Activated CD8-positive, alpha-beta T cell treated with anti-CD3 and anti-CD28 coated beads, Interleukin-2, amount 10 ng/mL, durations not matched to agents 7 days and 5 days (primary cell): ENCODE data around the gene ABCD1. TPM values are rescaled to one million over a fixed set of nuclear protein-coding genes. Genes with fewer than 3 reads are reported as not detected.
"Not testable (repeated sequence)": the region's sequence is repeated elsewhere in the genome, so short reads cannot be mapped to it uniquely, and the experiment has no call there.

Experiments
- ATAC-seq: fragments of 150-1000 bp; cut with Tn5 transposase; one replicate; pipeline ENCODE4 v1.10.0; 2021; ENCODE audit warnings: moderate library complexity
- CTCF ChIA-PET: fragments of 350-600 bp; sonication (Branson Sonifier 250); formaldehyde crosslinking; loops from one replicate; lab custom pipeline; 2021; ENCODE audit warnings: antibody characterized with exemption; lab: Charles Lee
- POLR2A ChIA-PET: fragments of 350-600 bp; sonication (Branson Sonifier 250); formaldehyde crosslinking; loops from one replicate; lab custom pipeline; 2021; ENCODE audit warnings: antibody characterized with exemption; lab: Charles Lee
- DNase-seq: peaks from one replicate; pipeline ENCODE4 v3.0.0-alpha.2; 2020
- H3K27ac Mint-ChIP-seq: one replicate; pipeline ENCODE4 v1.8.0; 2021; ENCODE audit warnings: mild to moderate bottlenecking, mixed read lengths
- H3K27me3 Mint-ChIP-seq: one replicate; pipeline ENCODE4 v1.8.0; 2021; ENCODE audit warnings: low read depth, mixed read lengths
- H3K36me3 Mint-ChIP-seq: one replicate; pipeline ENCODE4 v1.8.0; 2021; ENCODE audit warnings: low read depth, mixed read lengths
- H3K4me1 Mint-ChIP-seq: one replicate; pipeline ENCODE4 v1.8.0; 2021; ENCODE audit warnings: low read depth, mixed read lengths
- H3K4me3 Mint-ChIP-seq: one replicate; pipeline ENCODE4 v1.8.0; 2021; ENCODE audit warnings: mild to moderate bottlenecking, mixed read lengths
- H3K9me3 Mint-ChIP-seq: one replicate; pipeline ENCODE4 v1.8.0; 2022; ENCODE audit warnings: mixed read lengths; ENCODE audit not compliant: insufficient read depth
- total RNA-seq, 2 experiments: library from RNA; stranded (reverse); gene quantifications; one replicate each; pipeline ENCODE4 v1.2.3, GENCODE V29; 2021

ABCD1 gene
- total RNA-seq, 2 experiments from 2014 or later, result 14.6 to 15.9 TPM

DNA sequence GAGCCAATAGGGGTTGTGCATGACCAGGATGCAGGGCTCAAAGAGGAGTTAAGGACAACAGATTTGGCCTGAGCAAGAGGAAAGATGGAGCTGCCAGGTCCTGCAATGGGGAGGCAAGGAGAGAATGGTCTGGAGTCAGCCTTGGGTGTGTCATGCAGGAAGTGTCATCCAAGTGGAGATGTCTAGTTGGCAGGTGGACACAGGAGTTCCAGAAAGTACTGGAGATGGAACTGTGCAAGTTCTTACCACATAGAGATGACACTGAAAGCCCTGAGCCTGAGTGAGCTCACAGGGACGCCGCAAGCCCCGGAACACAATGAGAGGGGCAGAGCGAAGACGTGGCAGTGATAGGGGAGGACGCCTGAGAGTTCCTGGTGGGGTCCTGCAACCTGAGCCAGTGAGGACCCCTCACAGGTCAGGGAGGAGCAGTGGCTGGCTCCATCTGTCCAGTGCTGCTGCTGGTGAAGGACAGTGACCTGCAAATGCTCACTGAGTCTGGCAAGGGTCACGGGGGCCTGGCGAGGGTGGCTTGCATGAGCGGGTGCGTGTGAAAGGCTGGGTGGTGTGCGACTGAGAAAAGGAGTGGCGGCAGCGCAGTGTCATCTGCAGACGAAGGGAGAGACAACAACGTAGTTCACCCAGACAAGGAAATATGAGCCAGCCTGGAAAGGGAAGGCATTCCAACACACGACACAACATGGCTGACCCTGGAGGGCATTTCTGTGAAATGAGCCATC, 27.5 kb upstream of the ABCD1 start:
- POLR2A ChIA-PET, H3K4me3 Mint-ChIP-seq, DNase-seq, H3K27me3 Mint-ChIP-seq, H3K4me1 Mint-ChIP-seq, H3K9me3 Mint-ChIP-seq, ATAC-seq, CTCF ChIA-PET, H3K27ac Mint-ChIP-seq: not testable (repeated sequence)
- peaks cover 15% of the 10 kb centered on the region for H3K36me3 Mint-ChIP-seq

DNA sequence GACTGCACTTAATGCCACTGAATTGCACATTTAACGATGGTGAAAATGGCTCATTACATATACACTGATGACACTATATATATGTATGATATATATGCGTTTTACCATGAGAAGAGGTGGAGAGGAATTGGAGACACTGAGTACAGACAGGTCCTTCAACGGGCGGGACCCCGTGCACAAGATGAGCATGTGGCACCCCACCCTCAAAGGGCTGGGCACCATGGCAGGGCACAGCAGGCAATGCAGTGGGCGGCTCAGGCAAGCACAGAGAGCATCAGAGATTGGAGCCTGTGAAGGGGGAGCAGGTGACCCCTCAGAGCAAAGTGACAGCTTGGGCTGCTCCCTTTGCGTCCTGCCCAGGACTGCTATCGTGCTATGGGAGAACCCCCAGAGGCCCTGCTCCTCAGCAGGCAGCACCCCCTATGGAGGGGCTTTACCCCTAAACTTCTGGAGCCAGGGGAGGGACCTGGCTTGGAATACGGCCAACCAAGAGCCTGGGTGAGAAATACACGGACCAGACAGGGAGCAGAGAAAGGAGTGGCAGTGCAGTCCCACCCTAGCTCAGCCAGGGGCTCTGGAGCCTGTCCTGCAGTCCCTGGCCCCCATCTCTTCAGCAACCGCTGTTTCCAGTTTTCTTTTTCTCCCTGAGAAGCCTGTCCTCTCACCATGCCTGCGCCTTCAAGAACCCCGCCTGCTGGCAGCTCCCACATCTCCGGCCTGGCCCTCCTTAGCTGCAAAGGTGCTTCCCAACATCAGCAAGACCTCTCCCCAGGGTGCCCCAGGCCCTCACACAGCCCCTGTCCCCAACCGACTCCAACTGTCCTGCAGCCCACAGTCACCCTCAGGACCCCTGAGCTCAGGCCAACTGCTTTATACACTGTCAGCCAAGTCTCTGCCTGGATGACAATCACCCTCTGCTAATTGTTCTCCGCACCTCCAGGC, 26.5 kb upstream of the ABCD1 start:
- Mint-ChIP-seq H3K36me3 (peaks cover 17% of the 10 kb centered on the region), H3K4me3 (no peak overlapping the region), H3K27me3 (no peaks in the 10 kb centered on the region), H3K4me1 (no peaks in the 10 kb centered on the region), H3K9me3 (no peaks in the 10 kb centered on the region), H3K27ac (no peak overlapping the region)
- DNase-seq (no peak), ATAC-seq (no peak)
- POLR2A ChIA-PET, result no interaction called here
- CTCF ChIA-PET, result no interaction called here

DNA sequence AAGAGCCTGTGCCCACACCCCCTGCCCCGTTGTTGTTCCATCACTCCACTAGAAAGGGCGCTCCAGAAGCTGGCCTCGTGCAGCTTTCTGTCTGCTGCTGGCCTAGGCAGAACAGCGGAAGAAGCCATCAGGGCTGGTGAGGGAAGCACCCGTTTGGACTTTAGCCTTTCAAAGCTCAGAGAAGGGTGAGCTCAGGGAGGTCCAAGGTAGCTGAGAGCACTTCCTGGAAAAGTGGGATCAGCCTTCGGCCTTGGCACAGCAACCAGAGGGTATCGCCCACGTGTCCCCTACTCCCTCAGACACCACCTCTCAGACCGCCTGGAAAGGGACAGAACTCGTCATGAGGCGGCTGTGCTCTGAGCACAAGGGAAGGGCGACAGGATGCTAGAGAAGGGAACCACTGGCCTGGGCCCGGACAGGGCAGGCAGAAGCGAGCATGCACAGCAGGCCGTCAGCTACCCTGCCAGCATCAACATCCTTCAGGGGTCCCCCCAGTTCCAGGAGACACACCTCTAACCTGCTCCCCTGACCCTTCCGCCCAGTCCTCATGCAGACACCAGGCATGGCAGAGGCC, 25.4 kb upstream of the ABCD1 start:
- peaks cover 15% of the 10 kb centered on the region for H3K36me3 Mint-ChIP-seq
- POLR2A ChIA-PET, H3K27me3 Mint-ChIP-seq, H3K9me3 Mint-ChIP-seq, H3K4me1 Mint-ChIP-seq, H3K27ac Mint-ChIP-seq, DNase-seq, ATAC-seq, H3K4me3 Mint-ChIP-seq, CTCF ChIA-PET: not testable (repeated sequence)

DNA sequence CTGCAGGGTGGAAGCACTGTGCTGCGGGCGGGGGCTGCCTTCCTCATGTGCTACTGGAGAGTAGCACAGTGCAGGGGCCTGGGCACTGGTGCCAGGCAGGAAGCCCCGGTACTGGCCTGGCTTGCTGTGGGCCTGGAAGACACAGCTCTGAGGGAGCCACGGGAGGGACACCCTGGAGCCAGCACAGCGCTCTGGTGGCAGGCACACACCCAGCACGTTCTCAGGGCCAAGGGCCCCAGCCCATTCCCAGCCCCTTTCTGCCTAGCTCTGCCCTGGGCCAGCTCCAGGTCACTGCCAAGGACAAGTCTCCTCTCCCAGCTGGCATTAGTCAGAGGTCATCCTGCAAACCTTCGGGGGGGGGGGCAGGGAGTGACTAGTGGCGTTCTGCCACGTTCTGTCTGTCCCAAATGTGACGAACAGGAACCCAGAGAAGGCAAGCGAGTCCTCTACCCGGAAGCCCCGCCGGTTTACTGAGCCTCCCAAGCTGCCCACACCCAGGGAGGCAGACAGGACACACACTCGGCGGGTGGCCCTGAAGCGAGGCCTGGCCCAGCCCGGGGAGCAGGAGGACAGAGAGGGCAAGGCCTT, 24.8 kb upstream of the ABCD1 start:
- DNase-seq, CTCF ChIA-PET: not testable (repeated sequence)

DNA sequence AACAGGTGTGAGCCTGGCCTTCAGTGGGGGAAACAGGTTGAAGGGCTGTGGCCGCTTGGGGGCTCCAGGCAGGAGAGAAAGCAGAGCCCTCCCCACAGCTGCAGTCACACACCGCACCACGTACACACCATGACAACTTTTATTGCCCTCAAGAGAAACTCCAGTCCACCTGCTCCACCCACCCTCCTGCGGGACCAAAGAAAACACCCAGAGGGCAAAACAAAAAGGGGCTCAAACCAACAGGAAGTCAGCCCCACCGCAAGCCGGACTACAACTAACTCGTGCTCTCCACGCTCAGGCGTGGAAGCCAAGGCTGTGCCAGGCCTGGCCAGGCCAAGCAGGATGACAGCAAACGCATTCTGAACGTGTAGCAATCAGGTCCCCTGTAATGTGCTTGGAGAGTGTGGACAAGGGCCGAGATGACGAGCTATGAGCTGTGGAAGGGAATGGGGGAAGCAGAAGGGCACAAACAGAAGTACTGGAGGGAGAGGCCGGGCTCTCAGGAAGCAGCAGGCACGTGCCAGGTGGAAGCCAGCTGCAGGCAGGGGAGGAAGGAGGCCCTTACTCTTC, 24.2 kb upstream of the ABCD1 start:
- ChIA-PET CTCF (no interaction called here), POLR2A (no interaction called here)
- Mint-ChIP-seq H3K9me3 (no peaks in the 10 kb centered on the region), H3K4me3 (no peak overlapping the region), H3K27ac (no peak overlapping the region), H3K36me3 (peaks cover 17% of the 10 kb centered on the region), H3K4me1 (no peaks in the 10 kb centered on the region), H3K27me3 (no peaks in the 10 kb centered on the region)
- no peak for DNase-seq
- no peak for ATAC-seq

More for the DNA sequence above, 24.8 kb upstream of the ABCD1 start:
- H3K4me3 Mint-ChIP-seq, POLR2A ChIA-PET, H3K4me1 Mint-ChIP-seq, H3K9me3 Mint-ChIP-seq, ATAC-seq, H3K27ac Mint-ChIP-seq, H3K27me3 Mint-ChIP-seq: not testable (repeated sequence)
- H3K36me3 Mint-ChIP-seq, result peaks cover 17% of the 10 kb centered on the region

DNA sequence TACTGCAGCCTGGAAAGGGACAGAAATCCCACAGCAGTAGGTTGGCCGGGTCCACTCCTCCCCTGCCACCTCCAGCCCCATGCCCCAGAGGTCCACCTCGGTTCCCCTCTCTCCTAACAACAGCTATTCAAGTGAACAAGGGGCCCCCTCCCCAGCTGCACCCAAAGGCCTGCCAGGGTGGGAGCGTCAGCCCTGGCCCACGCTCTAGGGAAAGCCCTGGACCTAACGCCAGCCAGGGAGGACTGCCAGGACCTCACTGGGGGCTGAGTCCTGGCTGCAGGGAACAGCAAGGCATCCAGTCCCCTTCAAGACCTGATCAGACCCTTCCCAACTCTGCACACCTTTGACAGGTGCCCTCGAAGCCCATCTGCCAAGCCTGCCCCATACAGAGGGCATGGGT, 23.7 kb upstream of the ABCD1 start:
- Mint-ChIP-seq H3K27ac (no peak overlapping the region), H3K9me3 (no peaks in the 10 kb centered on the region), H3K4me3 (no peak overlapping the region), H3K36me3 (peaks cover 17% of the 10 kb centered on the region), H3K4me1 (no peaks in the 10 kb centered on the region), H3K27me3 (no peaks in the 10 kb centered on the region)
- DNase-seq, result no peak
- ChIA-PET CTCF (no interaction called here), POLR2A (no interaction called here)
- no peak for ATAC-seq

DNA sequence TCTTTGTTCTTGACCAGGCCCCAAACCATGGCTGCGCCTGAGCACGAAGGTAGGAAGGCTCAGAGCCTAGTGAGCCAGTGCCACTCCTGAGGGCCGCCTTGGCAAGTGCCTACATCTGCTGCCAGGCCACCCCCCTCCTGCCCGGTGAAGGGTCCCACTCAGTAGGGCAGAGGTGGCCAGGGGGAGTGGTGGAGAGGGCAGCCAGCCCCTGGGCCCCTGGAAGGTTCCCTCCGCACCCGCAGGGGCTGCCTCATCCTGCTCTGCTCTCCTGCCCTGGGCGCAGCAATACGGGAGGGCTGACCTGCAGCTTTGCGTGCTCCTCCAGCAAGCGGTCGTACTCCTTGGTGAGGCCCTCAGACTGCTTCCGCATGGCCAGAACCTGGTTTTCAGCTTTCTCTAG, 22.9 kb upstream of the ABCD1 start:
- Mint-ChIP-seq H3K27ac (no peak overlapping the region), H3K4me1 (no peaks in the 10 kb centered on the region), H3K27me3 (no peaks in the 10 kb centered on the region), H3K9me3 (no peaks in the 10 kb centered on the region), H3K4me3 (no peak overlapping the region), H3K36me3 (peaks cover 20% of the 10 kb centered on the region)
- ATAC-seq, result no peak
- ChIA-PET CTCF (no interaction called here), POLR2A (no interaction called here)
- DNase-seq, result no peak

DNA sequence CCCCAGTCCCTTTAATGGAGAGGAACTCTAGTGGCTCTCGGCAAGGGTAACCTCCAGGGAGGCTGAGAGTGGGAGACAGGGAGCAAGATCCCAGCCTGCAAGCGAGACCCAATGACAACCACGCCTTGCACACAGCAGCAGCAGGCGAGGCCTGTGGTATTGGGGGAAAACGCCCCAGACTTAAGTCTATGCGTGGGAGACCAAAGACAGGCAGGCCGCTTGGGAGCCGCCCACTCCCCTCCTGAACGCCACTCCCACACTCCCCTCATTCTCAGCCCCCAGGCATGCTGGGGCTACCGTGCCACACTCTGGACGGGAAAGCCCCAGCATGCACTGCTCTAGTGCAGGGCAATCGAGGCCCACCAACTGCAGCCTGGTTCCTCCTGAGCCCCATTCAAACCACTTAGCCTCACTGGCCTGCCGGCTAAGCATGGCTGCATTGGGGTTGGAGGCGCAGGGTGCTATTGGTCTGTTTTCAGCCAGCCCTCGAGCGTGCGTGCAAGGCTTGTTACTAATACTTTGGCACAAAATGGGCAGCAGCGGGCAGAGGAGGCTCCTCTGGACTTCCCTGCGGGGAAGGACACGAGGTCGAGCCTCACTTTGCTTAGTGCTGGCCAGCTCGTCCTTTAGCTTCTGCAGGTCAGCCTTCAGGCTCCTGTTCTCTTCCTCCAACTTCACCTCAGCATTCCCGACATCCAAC, 22.2 kb upstream of the ABCD1 start:
- ChIA-PET POLR2A (no interaction called here), CTCF (no interaction called here)

DNA sequence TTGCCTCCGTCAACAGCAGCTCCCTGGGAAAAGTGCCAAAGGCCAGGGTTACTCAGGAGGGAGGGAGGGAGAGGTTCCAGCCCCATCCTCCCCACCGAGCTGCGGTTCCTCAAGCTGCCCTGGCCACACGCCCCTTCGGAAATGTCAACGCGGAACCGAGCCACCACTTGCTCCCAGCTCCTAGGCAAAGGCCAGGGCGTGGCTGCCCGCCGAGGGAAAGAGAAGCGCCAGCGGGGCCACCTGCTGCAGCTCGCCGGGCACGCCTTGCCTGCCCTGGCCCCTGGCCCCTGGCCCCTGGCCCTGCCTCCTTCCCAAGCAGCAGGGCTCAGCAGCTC, 21.7 kb upstream of the ABCD1 start:
- no peak for DNase-seq
- H3K4me3 Mint-ChIP-seq, result no peak overlapping the region
- no peak overlapping the region for H3K27ac Mint-ChIP-seq
- H3K27me3 Mint-ChIP-seq, result no peaks in the 10 kb centered on the region
- H3K9me3 Mint-ChIP-seq, result no peaks in the 10 kb centered on the region
- ATAC-seq, result no peak
- H3K4me1 Mint-ChIP-seq, result no peaks in the 10 kb centered on the region
- peaks cover 14% of the 10 kb centered on the region for H3K36me3 Mint-ChIP-seq
- ChIA-PET POLR2A (no interaction called here), CTCF (no interaction called here)

More for the DNA sequence above, 22.2 kb upstream of the ABCD1 start:
- H3K9me3 Mint-ChIP-seq, result no peaks in the 10 kb centered on the region
- H3K36me3 Mint-ChIP-seq, result peaks cover 15% of the 10 kb centered on the region
- H3K4me1 Mint-ChIP-seq, result no peaks in the 10 kb centered on the region
- DNase-seq, result no peak
- no peak overlapping the region for H3K27ac Mint-ChIP-seq
- no peaks in the 10 kb centered on the region for H3K27me3 Mint-ChIP-seq
- ATAC-seq, result no peak
- H3K4me3 Mint-ChIP-seq, result no peak overlapping the region

DNA sequence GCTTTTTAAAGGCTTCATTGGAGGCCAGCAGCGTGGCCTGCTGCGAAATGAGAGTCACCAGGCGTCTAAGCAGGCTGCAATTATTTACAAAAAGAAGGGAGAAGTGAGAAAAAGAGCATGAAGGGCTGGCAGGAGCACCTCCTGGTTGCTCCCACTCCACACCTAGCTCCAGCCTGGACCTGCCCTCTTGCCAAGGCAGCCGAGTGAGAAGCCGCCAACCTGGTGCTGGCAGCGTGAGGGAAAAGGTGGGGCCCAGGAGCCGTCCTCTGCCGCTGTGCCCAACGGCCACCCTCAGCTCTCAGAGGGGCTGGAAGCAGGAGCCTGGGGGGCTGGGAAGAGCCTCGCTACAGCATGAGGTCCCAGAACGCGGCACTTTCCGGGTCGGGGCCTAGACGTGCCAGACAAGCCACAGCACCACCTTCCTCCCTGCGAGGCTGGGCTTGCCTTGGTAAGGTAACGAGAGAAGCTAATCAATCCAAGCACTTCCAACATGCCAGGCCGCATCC, 20.6 kb upstream of the ABCD1 start:
- Mint-ChIP-seq H3K9me3 (no peaks in the 10 kb centered on the region), H3K4me1 (peaks cover 5% of the 10 kb centered on the region), H3K36me3 (peaks cover 17% of the 10 kb centered on the region), H3K27me3 (no peaks in the 10 kb centered on the region), H3K4me3 (no peak overlapping the region), H3K27ac (no peak overlapping the region)
- CTCF ChIA-PET, result no interaction called here
- DNase-seq (no peak), ATAC-seq (no peak)
- POLR2A ChIA-PET, result no interaction called here
